Mucosa of descending colon (tissue), 3 donors: ENCODE data around the gene KCNA4. TPM values are rescaled to one million over a fixed set of nuclear protein-coding genes. Genes with fewer than 3 reads are reported as not detected.
"Not testable (repeated sequence)": the region's sequence is repeated elsewhere in the genome, so short reads cannot be mapped to it uniquely, and the experiment has no call there.

Source experiments
- ATAC-seq: fragments of 200-7000 bp; cut with Tn5 transposase; one replicate; pipeline ENCODE4 v1.9.1; 2020; ENCODE audit warnings: mild to moderate bottlenecking, moderate library complexity
- DNase-seq, 3 donors: peaks; one replicate each; pipeline ENCODE4 v3.0.0-alpha.2; 2020
- H3K36me3 ChIP-seq: fragments of 200-600 bp; one replicate; pipeline ENCODE4 v1.8.0; 2021; ENCODE audit warnings: low read depth, mild to moderate bottlenecking
- H3K4me1 ChIP-seq: fragments of 200-600 bp; one replicate; pipeline ENCODE4 v1.8.0; 2021; ENCODE audit warnings: low read depth, mild to moderate bottlenecking
- H3K4me3 ChIP-seq: fragments of 200-600 bp; one replicate; pipeline ENCODE4 v1.8.0; 2021; ENCODE audit warnings: mild to moderate bottlenecking
- H3K9me3 ChIP-seq: fragments of 200-600 bp; one replicate; pipeline ENCODE4 v1.8.0; 2021; ENCODE audit warnings: mild to moderate bottlenecking
- CTCF ChIP-seq: fragments of 200-600 bp; IDR thresholded peaks from one replicate; pipeline ENCODE4 v1.8.0; 2022; ENCODE audit warnings: antibody characterized with exemption, mild to moderate bottlenecking
- intact Hi-C, 2 donors: fragments of 100-400 bp; cut with DNase I in 1 of 2; cut with micrococcal nuclease in 1 of 2; formaldehyde crosslinking; loops; one replicate each; pipeline versions ENCODE4 v1.11.0 to v1.11.1; 2022; cut with DNase I, micrococcal nuclease
- total RNA-seq, 3 donors: library from RNA; stranded (reverse); fragmentation: NEBNext Ultra II Directional in 2 of 3; extraction: Animal tissue kit (Norgen Biotek cat#: 25700) in 2 of 3; gene quantifications; one replicate each; pipeline versions ENCODE4 v1.2.1 to v1.2.4, GENCODE V29; 2021 to 2023
- donor health status: DM: no; HTN: no; CAD: no; lungs with moderate emphysema.
- donor health status: DM: no; HTN: no; CAD: no.
- donor health status: DM: no; HTN: yes; CAD: no.

The KCNA4 gene
- total RNA-seq, 3 donors from 2014 or later = 0.32 TPM; not detected in 2

GRCh38 chr11:29996016-29996415 is 20.8 kb downstream of the KCNA4 start:
- no peak for TF ChIP-seq CTCF

GRCh38 chr11:29989174-29989970 is 27.5 kb downstream of the KCNA4 start:
- Histone ChIP-seq H3K4me3 (no peak overlapping the region), H3K4me1 (no peaks in the 10 kb centered on the region), H3K9me3 (peaks cover 5% of the 10 kb centered on the region), H3K36me3 (no peaks in the 10 kb centered on the region)
- no peak for DNase-seq
- no peak for TF ChIP-seq CTCF
- ATAC-seq = no peak
- intact Hi-C loops = no loop called here

More at GRCh38 chr11:29996016-29996415, 20.8 kb downstream of the KCNA4 start:
- H3K9me3 ChIP-seq = no peaks in the 10 kb centered on the region
- ATAC-seq (no peak), DNase-seq (no peak)
- intact Hi-C loops = no loop called here
- H3K36me3 ChIP-seq = no peaks in the 10 kb centered on the region
- no peak overlapping the region for H3K4me3 ChIP-seq
- H3K4me1 ChIP-seq = no peaks in the 10 kb centered on the region

GRCh38 chr11:29985248-29985647 is 31.6 kb downstream of the KCNA4 start:
- no peak for DNase-seq
- no peak for TF ChIP-seq CTCF

GRCh38 chr11:29984544-29984943 is 32.3 kb downstream of the KCNA4 start:
- H3K4me3 ChIP-seq = no peak overlapping the region
- H3K36me3 ChIP-seq = no peaks in the 10 kb centered on the region
- H3K9me3 ChIP-seq = peaks cover 9% of the 10 kb centered on the region
- no peak for TF ChIP-seq CTCF
- DNase-seq (no peak), ATAC-seq (no peak)
- no peaks in the 10 kb centered on the region for H3K4me1 ChIP-seq
- intact Hi-C loops = no loop called here

More at GRCh38 chr11:29985248-29985647, 31.6 kb downstream of the KCNA4 start:
- Histone ChIP-seq H3K4me1 (no peaks in the 10 kb centered on the region), H3K36me3 (no peaks in the 10 kb centered on the region), H3K4me3 (no peak overlapping the region), H3K9me3 (peaks cover 9% of the 10 kb centered on the region)
- intact Hi-C loops = no loop called here
- no peak for ATAC-seq

- no peak for TF ChIP-seq CTCF
- DNase-seq = no peak
- Histone ChIP-seq H3K4me3 (no peak overlapping the region), H3K4me1 (no peaks in the 10 kb centered on the region), H3K36me3 (no peaks in the 10 kb centered on the region), H3K9me3 (peaks cover 17% of the 10 kb centered on the region)
- no peak for ATAC-seq
- intact Hi-C loops = no loop called here
These were observed 38.3 kb downstream of the KCNA4 start for GRCh38 chr11:29978549-29978948.

GRCh38 chr11:29975580-29975979 is 41.2 kb downstream of the KCNA4 start:
- DNase-seq, intact Hi-C loops, ATAC-seq, H3K4me3 ChIP-seq, H3K4me1 ChIP-seq, H3K36me3 ChIP-seq: not testable (repeated sequence)
- H3K9me3 ChIP-seq = peaks cover 20% of the 10 kb centered on the region
